Measurements from ENCODE around the gene NIPA2.
"Not testable (repeated sequence)": the region's sequence is repeated elsewhere in the genome, so short reads cannot be mapped to it uniquely, and the experiment has no call there.

Gene NIPA2

GRCh38 chr15:22795206-22796063 lies 43.0 kb upstream of the NIPA2 start:
- Histone ChIP-seq H3K4me3 (ENCODE audit: low read length) (no peak overlapping the region), H3K4me2 (ENCODE audit: low read depth, low read length) (peak overlapping the region; percentile 64; the same call in 1 of the 2 replicates), H2AFZ (ENCODE audit: low read length) (no peak overlapping the region), H3K9ac (ENCODE audit: low read length) (no peak overlapping the region; the same call in 1 of the 2 replicates), H3K79me2 (ENCODE audit: low read length) (peaks cover 87% of the 10 kb centered on the region), H3K9me2 (replicated peaks; ENCODE audit: insufficient read depth, low read length) (no peaks in the 10 kb centered on the region), H3K4me1 (ENCODE audit: low read length) (peaks cover 13% of the 10 kb centered on the region), H3F3A (ENCODE audit: insufficient read depth, low read length) (peaks cover 20% of the 10 kb centered on the region), H3K36me3 (replicated peaks; ENCODE audit: insufficient read depth, low read length) (no peaks in the 10 kb centered on the region), H3K27me3 (replicated peaks; ENCODE audit: insufficient read depth, low read length) (no peaks in the 10 kb centered on the region), H3K27ac (ENCODE audit: low read length) (peak overlapping the region; percentile 85; the same call in 1 of the 2 replicates), H3K9me3 (replicated peaks; ENCODE audit: insufficient read depth, low read length) (no peaks in the 10 kb centered on the region), H4K20me1 (ENCODE audit: insufficient read depth, low read length) (no peaks in the 10 kb centered on the region)
- DNase-seq: peak; percentile 11
- TF ChIP-seq EZH2 (optimal IDR thresholded peaks at IDR 0.05; ENCODE audit: low read depth, low read length) (no peak), EZH2phosphoT487 (IDR thresholded peaks at IDR 0.05; ENCODE audit: low read length) (no peak)
- TF ChIP-seq, protein P1, sequence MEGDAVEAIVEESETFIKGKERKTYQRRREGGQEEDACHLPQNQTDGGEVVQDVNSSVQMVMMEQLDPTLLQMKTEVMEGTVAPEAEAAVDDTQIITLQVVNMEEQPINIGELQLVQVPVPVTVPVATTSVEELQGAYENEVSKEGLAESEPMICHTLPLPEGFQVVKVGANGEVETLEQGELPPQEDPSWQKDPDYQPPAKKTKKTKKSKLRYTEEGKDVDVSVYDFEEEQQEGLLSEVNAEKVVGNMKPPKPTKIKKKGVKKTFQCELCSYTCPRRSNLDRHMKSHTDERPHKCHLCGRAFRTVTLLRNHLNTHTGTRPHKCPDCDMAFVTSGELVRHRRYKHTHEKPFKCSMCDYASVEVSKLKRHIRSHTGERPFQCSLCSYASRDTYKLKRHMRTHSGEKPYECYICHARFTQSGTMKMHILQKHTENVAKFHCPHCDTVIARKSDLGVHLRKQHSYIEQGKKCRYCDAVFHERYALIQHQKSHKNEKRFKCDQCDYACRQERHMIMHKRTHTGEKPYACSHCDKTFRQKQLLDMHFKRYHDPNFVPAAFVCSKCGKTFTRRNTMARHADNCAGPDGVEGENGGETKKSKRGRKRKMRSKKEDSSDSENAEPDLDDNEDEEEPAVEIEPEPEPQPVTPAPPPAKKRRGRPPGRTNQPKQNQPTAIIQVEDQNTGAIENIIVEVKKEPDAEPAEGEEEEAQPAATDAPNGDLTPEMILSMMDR (IDR thresholded peaks at IDR 0.05; ENCODE audit: low read length): no peak

GRCh38 chr15:22796079-22796478 lies 42.4 kb upstream of the NIPA2 start:
- Histone ChIP-seq H3K4me2 (ENCODE audit: low read depth, low read length) (peak overlapping the region; percentile 64; the same call in 1 of the 2 replicates), H2AFZ (ENCODE audit: low read length) (no peak overlapping the region), H3K27ac (ENCODE audit: low read length) (peak overlapping the region; percentile 85; the same call in 1 of the 2 replicates), H3K4me1 (ENCODE audit: low read length) (peaks cover 13% of the 10 kb centered on the region), H3K9ac (ENCODE audit: low read length) (no peak overlapping the region; the same call in 1 of the 2 replicates), H3K36me3 (replicated peaks; ENCODE audit: insufficient read depth, low read length) (no peaks in the 10 kb centered on the region), H3K79me2 (ENCODE audit: low read length) (peaks cover 86% of the 10 kb centered on the region), H3K9me3 (replicated peaks; ENCODE audit: insufficient read depth, low read length) (no peaks in the 10 kb centered on the region), H3K27me3 (replicated peaks; ENCODE audit: insufficient read depth, low read length) (no peaks in the 10 kb centered on the region), H4K20me1 (ENCODE audit: insufficient read depth, low read length) (no peaks in the 10 kb centered on the region), H3K9me2 (replicated peaks; ENCODE audit: insufficient read depth, low read length) (no peaks in the 10 kb centered on the region), H3F3A (ENCODE audit: insufficient read depth, low read length) (peaks cover 20% of the 10 kb centered on the region), H3K4me3 (ENCODE audit: low read length) (no peak overlapping the region)
- TF ChIP-seq EZH2phosphoT487 (IDR thresholded peaks at IDR 0.05; ENCODE audit: low read length) (no peak), EZH2 (optimal IDR thresholded peaks at IDR 0.05; ENCODE audit: low read depth, low read length) (no peak)
- TF ChIP-seq, protein P1 (IDR thresholded peaks at IDR 0.05; ENCODE audit: low read length): no peak
- DNase-seq: peak; percentile 31

DNA sequence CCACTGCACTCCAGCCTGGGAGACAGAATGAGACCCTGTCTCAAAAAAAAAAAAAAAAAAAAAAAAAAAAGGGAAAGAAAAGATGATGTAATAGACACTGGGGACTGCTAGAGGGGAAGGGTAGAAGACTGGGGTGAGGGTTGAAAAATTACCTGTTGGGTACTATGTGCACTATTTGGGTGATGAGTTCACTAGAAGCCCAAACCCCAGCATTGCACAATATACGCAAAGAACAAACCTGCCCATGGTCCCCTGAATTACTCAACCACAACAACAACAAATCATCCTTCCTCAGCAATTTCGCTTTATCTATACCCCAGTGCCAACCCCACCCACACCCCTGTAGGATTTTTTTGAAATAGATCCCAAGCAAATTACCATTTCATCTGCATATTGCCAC lies 38.6 kb upstream of the NIPA2 start:
- Histone ChIP-seq H3K27me3 (replicated peaks; ENCODE audit: insufficient read depth, low read length) (no peaks in the 10 kb centered on the region), H3K4me1 (ENCODE audit: low read length) (peaks cover 10% of the 10 kb centered on the region), H3K4me3 (ENCODE audit: low read length) (no peak overlapping the region), H3F3A (ENCODE audit: insufficient read depth, low read length) (peaks cover 17% of the 10 kb centered on the region), H3K36me3 (replicated peaks; ENCODE audit: insufficient read depth, low read length) (no peaks in the 10 kb centered on the region), H3K27ac (ENCODE audit: low read length) (no peak overlapping the region), H4K20me1 (ENCODE audit: insufficient read depth, low read length) (no peaks in the 10 kb centered on the region), H3K4me2 (ENCODE audit: low read depth, low read length) (no peak overlapping the region), H2AFZ (ENCODE audit: low read length) (no peak overlapping the region), H3K9ac (ENCODE audit: low read length) (no peak overlapping the region), H3K79me2 (ENCODE audit: low read length) (peaks cover 82% of the 10 kb centered on the region), H3K9me2 (replicated peaks; ENCODE audit: insufficient read depth, low read length) (no peaks in the 10 kb centered on the region), H3K9me3 (replicated peaks; ENCODE audit: insufficient read depth, low read length) (no peaks in the 10 kb centered on the region)
- TF ChIP-seq EZH2phosphoT487 (IDR thresholded peaks at IDR 0.05; ENCODE audit: low read length) (no peak), EZH2 (optimal IDR thresholded peaks at IDR 0.05; ENCODE audit: low read depth, low read length) (no peak)
- TF ChIP-seq, protein P1 (IDR thresholded peaks at IDR 0.05; ENCODE audit: low read length): no peak
- no peak for DNase-seq

DNA sequence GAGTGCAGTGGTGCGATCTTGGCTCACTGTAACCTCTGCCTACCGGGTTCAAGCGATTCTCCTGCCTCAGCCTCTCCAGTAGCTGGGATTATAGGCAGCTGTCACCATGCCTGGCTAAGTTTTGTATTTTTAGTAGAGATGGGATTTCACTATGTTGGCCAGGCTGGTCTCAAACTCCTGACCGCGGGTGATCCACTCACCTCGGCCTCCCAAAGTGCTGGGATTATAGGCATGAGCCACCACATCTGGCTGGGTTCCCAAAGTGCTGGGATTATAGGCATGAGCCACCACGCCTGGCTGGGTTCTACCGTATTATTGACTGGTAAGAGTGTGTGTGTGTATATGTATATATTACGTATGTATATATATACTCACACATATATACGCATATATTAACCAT lies 35.5 kb upstream of the NIPA2 start:
- not testable (repeated sequence) for H3K27me3 ChIP-seq (replicated peaks; ENCODE audit: insufficient read depth, low read length); H3K4me1 ChIP-seq (ENCODE audit: low read length); DNase-seq; H3K4me2 ChIP-seq (ENCODE audit: low read depth, low read length); H3K27ac ChIP-seq (ENCODE audit: low read length); H3K9ac ChIP-seq (ENCODE audit: low read length); H3F3A ChIP-seq (ENCODE audit: insufficient read depth, low read length); H3K4me3 ChIP-seq (ENCODE audit: low read length); H2AFZ ChIP-seq (ENCODE audit: low read length); H3K36me3 ChIP-seq (replicated peaks; ENCODE audit: insufficient read depth, low read length); H3K9me3 ChIP-seq (replicated peaks; ENCODE audit: insufficient read depth, low read length); H4K20me1 ChIP-seq (ENCODE audit: insufficient read depth, low read length); H3K9me2 ChIP-seq (replicated peaks; ENCODE audit: insufficient read depth, low read length)
- H3K79me2 ChIP-seq (ENCODE audit: low read length): peaks cover 88% of the 10 kb centered on the region
